ENCODE results near the gene EGLN1. TPM values are rescaled to one million over a fixed set of nuclear protein-coding genes. Genes with fewer than 3 reads are reported as not detected.

The EGLN1 gene
- total and polyA plus RNA-seq, 10 of the 15 experiments (the other 5 are each of a cell fraction or from before 2014, with no cell fraction given): 2.4 to 46.6 (median 8.7) TPM

- 24% methylated on average over 2 of the region's 2 CpGs for WGBS (ENCODE audit: insufficient coverage, insufficient replicate concordance, low lambda C conversion rate, missing lambda C conversion rate)
- DNase-seq (ENCODE audit: low read depth, low spot score) (no peak), FAIRE-seq (no peak), ATAC-seq (no peak)
- Histone ChIP-seq H3K9ac (ENCODE audit: control insufficient read depth, insufficient read depth, low read length) (no peak overlapping the region), H3K9me3 (replicated peaks; ENCODE audit: control insufficient read depth, insufficient read depth, low read length) (no peaks in the 10 kb centered on the region; the same call in 2 of the 3 replicates), H3K27me3 (replicated peaks in 1 of 2; ENCODE audit: control insufficient read depth in 2 of 2, insufficient read depth in 2 of 2, low read length in 1 of 2) (no peaks in the 10 kb centered on the region), H3K27ac (ENCODE audit: control insufficient read depth, insufficient read depth) (no peak overlapping the region), H4K20me1 (ENCODE audit: control insufficient read depth, insufficient read depth) (no peaks in the 10 kb centered on the region), H3K4me1 (ENCODE audit: control insufficient read depth, insufficient read depth, low read length) (no peaks in the 10 kb centered on the region), H3K79me2 (ENCODE audit: control insufficient read depth, insufficient read depth, low read length) (no peaks in the 10 kb centered on the region), H2AFZ (ENCODE audit: control insufficient read depth, low read depth, low read length) (no peak overlapping the region), H3K4me3 (no peak overlapping the region), H3K4me2 (ENCODE audit: control insufficient read depth, insufficient read depth) (no peak overlapping the region), H3K36me3 (ENCODE audit: control insufficient read depth in 2 of 2, insufficient read depth in 2 of 2, low read length in 1 of 2) (no peaks in the 10 kb centered on the region)
- intact Hi-C loops (cut with micrococcal nuclease; ENCODE audit: unreplicated experiment) (no loop called here), in situ Hi-C loops (cut with MboI) (no loop called here)
- TF ChIP-seq IRF3 (IDR thresholded peaks at IDR 0.05) (no peak), HDAC2 (IDR thresholded peaks at IDR 0.05) (no peak), POLR2A (IDR thresholded peaks at IDR 0.05; ENCODE audit: low read depth, low read length) (no peak), E2F4 (IDR thresholded peaks at IDR 0.05; ENCODE audit: low read depth, low read length) (no peak), SP1 (IDR thresholded peaks at IDR 0.05; ENCODE audit: low read depth, low read length) (no peak), CHD4 (IDR thresholded peaks at IDR 0.05) (no peak), STAT3 (IDR thresholded peaks at IDR 0.05; ENCODE audit: low read depth, low read length) (no peak), EP300 (IDR thresholded peaks at IDR 0.05; ENCODE audit: borderline replicate concordance in 1 of 2, control insufficient read depth in 1 of 2, low read depth in 2 of 2, low read length in 2 of 2) (no peak), EGR1 (IDR thresholded peaks at IDR 0.05; ENCODE audit: borderline replicate concordance in 1 of 2, low read depth in 2 of 2, low read length in 2 of 2) (no peak), TCF3 (IDR thresholded peaks at IDR 0.05; ENCODE audit: borderline replicate concordance, insufficient read depth, low read depth, low read length) (no peak), NFYB (IDR thresholded peaks at IDR 0.05; ENCODE audit: insufficient read depth, low read depth, low read length) (no peak), ESRRA (IDR thresholded peaks at IDR 0.05; ENCODE audit: low read length) (no peak)
- POLR2A ChIA-PET: no interaction called here
- BruUV-seq (replicated peaks): no TSS peak
- RAD21 ChIA-PET (ENCODE audit: unreplicated experiment): no interaction called here
- CTCF ChIA-PET: no interaction called here
- SMC1A ChIA-PET (ENCODE audit: uncharacterized antibody, unreplicated experiment): no interaction called here
These were observed 22.0 kb upstream of the EGLN1 start for GRCh38 chr1:231444059-231444458.

Data from GM12878 (cell line).